GF-D8 (cell line): ENCODE measurements around the gene ARMC9.

Experiments used
- DNase-seq: peaks from one replicate; lab custom pipeline; 2025; lab: John Stamatoyannopoulos, UW

Gene ARMC9

GRCh38 chr2:231317579-231317978 lies 119.1 kb downstream of the ARMC9 start:
- DNase-seq: no peak

- DNase-seq: no peak
These were observed 120.0 kb downstream of the ARMC9 start for GRCh38 chr2:231318436-231318835.

- DNase-seq: no peak
These were observed 120.5 kb downstream of the ARMC9 start for GRCh38 chr2:231318954-231319353.

GRCh38 chr2:231319867-231320266 lies 121.4 kb downstream of the ARMC9 start:
- DNase-seq: no peak

- DNase-seq: no peak
These were observed 122.6 kb downstream of the ARMC9 start for GRCh38 chr2:231321021-231321420.

- DNase-seq: peak; percentile 93
These were observed 123.3 kb downstream of the ARMC9 start for GRCh38 chr2:231321556-231322334.

- DNase-seq: no peak
These were observed 124.9 kb downstream of the ARMC9 start for GRCh38 chr2:231323316-231323715.

GRCh38 chr2:231325826-231326225 lies 127.4 kb downstream of the ARMC9 start:
- no peak for DNase-seq

GRCh38 chr2:231326404-231326803 lies 128.0 kb downstream of the ARMC9 start:
- no peak for DNase-seq

GRCh38 chr2:231330311-231330710 lies 131.9 kb downstream of the ARMC9 start:
- DNase-seq: no peak

GRCh38 chr2:231331533-231331932 lies 133.1 kb downstream of the ARMC9 start:
- DNase-seq: no peak

GRCh38 chr2:231332388-231332787 lies 134.0 kb downstream of the ARMC9 start:
- DNase-seq: no peak

- DNase-seq: no peak
These were observed 134.6 kb downstream of the ARMC9 start for GRCh38 chr2:231332872-231333500.

GRCh38 chr2:231334179-231334930 lies 135.9 kb downstream of the ARMC9 start:
- DNase-seq: no peak

GRCh38 chr2:231334981-231335380 lies 136.6 kb downstream of the ARMC9 start:
- DNase-seq: no peak

GRCh38 chr2:231335591-231335990 lies 137.2 kb downstream of the ARMC9 start:
- DNase-seq: no peak

GRCh38 chr2:231336236-231336635 lies 137.8 kb downstream of the ARMC9 start:
- DNase-seq: no peak

GRCh38 chr2:231336700-231337099 lies 138.3 kb downstream of the ARMC9 start:
- no peak for DNase-seq

GRCh38 chr2:231337807-231338759 lies 139.7 kb downstream of the ARMC9 start:
- no peak for DNase-seq

- no peak for DNase-seq
These were observed 140.9 kb downstream of the ARMC9 start for GRCh38 chr2:231339316-231339715.

GRCh38 chr2:231341100-231341499 lies 142.7 kb downstream of the ARMC9 start:
- no peak for DNase-seq
